DMS114 treated with DMSO at 0.1 percent for 48 hours (cell line): ENCODE measurements around the gene FOXM1.
"Not testable (repeated sequence)": the region's sequence is repeated elsewhere in the genome, so short reads cannot be mapped to it uniquely, and the experiment has no call there.

ENCODE experiments used
- DNase-seq: peaks from one replicate; lab custom pipeline; 2025; ENCODE audit not compliant: unreplicated experiment; lab: John Stamatoyannopoulos, UW

The FOXM1 gene

GRCh38 chr12:2886768-2887450 is 9.9 kb upstream of the FOXM1 start:
- no peak for DNase-seq

GRCh38 chr12:2884810-2885209 is 7.8 kb upstream of the FOXM1 start:
- DNase-seq: no peak

GRCh38 chr12:2879853-2880252 is 2.9 kb upstream of the FOXM1 start:
- DNase-seq: no peak

GRCh38 chr12:2877953-2878732 is 1.2 kb upstream of the FOXM1 start:
- DNase-seq: no peak

- peak; percentile 37 for DNase-seq
Measured at GRCh38 chr12:2876431-2877046, 435 bp downstream of the FOXM1 start.

- DNase-seq: not testable (repeated sequence)
Measured at GRCh38 chr12:2868986-2869632, 7.9 kb downstream of the FOXM1 start.

- DNase-seq: no peak
Measured at GRCh38 chr12:2864198-2864597, 12.8 kb downstream of the FOXM1 start.

GRCh38 chr12:2863402-2863801 is 13.6 kb downstream of the FOXM1 start:
- not testable (repeated sequence) for DNase-seq

GRCh38 chr12:2862876-2863275 is 14.1 kb downstream of the FOXM1 start:
- no peak for DNase-seq

GRCh38 chr12:2860170-2860569 is 16.8 kb downstream of the FOXM1 start:
- no peak for DNase-seq

GRCh38 chr12:2858944-2859421 is 18.0 kb downstream of the FOXM1 start:
- no peak for DNase-seq

- no peak for DNase-seq
Measured at GRCh38 chr12:2858334-2858733, 18.6 kb downstream of the FOXM1 start.

GRCh38 chr12:2857576-2857975 is 19.4 kb downstream of the FOXM1 start:
- DNase-seq: no peak

- no peak for DNase-seq
Measured at GRCh38 chr12:2857021-2857431, 19.9 kb downstream of the FOXM1 start, which contains the start of gene TEX52. Gene TEX52, minus strand, starts transcription at chr12:2857039. Its CDS starts 13 bp downstream, at chr12:2857026.

- no peak for DNase-seq
Measured at GRCh38 chr12:2856051-2856450, 20.9 kb downstream of the FOXM1 start.

GRCh38 chr12:2855546-2855945 is 21.4 kb downstream of the FOXM1 start:
- no peak for DNase-seq

GRCh38 chr12:2854669-2855453 is 22.1 kb downstream of the FOXM1 start:
- no peak for DNase-seq

- peak; percentile 33 for DNase-seq
Measured at GRCh38 chr12:2853626-2854025, 23.3 kb downstream of the FOXM1 start.

GRCh38 chr12:2851931-2852330 is 25.0 kb downstream of the FOXM1 start:
- DNase-seq: no peak

- DNase-seq: no peak
Measured at GRCh38 chr12:2845280-2845679, 31.7 kb downstream of the FOXM1 start.

GRCh38 chr12:2844786-2845185 is 32.2 kb downstream of the FOXM1 start:
- no peak for DNase-seq
